Measurements from ENCODE around the gene NR4A1.

- no peak for TF ChIP-seq POLR2A (IDR thresholded peaks at IDR 0.05; ENCODE audit: low read length)
- TF ChIP-seq GATA1 (IDR thresholded peaks at IDR 0.05; ENCODE audit: low read depth, low read length): no peak
Measured at GRCh38 chr12:52078276-52078675, 27.0 kb downstream of the NR4A1 start.

All from erythroblast (primary cell).